ENCODE data around the gene FAF1.

GRCh38 chr1:50659107-50659662 is 300.9 kb downstream of the FAF1 start:
- TF ChIP-seq CTCF (IDR thresholded peaks at IDR 0.05) = no peak
- TF ChIP-seq POLR2A (IDR thresholded peaks at IDR 0.05) = no peak
- no peak for TF ChIP-seq EP300 (IDR thresholded peaks at IDR 0.05)

All from ovary (tissue), 3 donors.